NCI-H345 treated with DMSO at 0.1 percent for 48 hours (cell line): ENCODE data around the gene AFF3.
A peak's percentile ranks its signal among the peaks of the same experiment; 100 is the strongest.
"Not testable (repeated sequence)": the region's sequence is repeated elsewhere in the genome, so short reads cannot be mapped to it uniquely, and the experiment has no call there.

Source experiments
- DNase-seq: peaks from one replicate; lab custom pipeline; 2025; ENCODE audit not compliant: unreplicated experiment; lab: John Stamatoyannopoulos, UW

AFF3 gene

GRCh38 chr2:100108648-100109020, 33.8 kb downstream of the AFF3 start:
- not testable (repeated sequence) for DNase-seq

- no peak for DNase-seq
These were observed 34.3 kb downstream of the AFF3 start for GRCh38 chr2:100107906-100108647.

DNA sequence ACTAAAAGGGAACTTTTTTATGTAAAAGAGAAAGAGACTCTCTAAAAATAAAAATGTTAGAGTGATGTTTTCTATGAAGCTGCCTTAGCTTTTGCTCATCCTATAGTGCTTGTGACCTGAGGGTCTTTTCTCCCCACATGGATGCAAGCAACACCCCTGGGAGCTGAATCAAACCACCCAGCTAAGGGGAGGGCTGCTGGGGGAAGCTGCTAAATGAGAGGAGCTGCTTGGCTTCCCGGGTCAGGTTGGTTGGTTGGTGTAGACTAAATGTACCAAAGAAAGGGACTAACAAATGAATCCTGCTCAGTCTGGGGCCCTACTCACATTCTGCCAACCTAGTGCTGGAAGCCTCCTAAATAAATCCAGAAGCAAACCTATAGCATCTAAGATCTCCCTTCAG, 35.0 kb downstream of the AFF3 start:
- DNase-seq = no peak

GRCh38 chr2:100106460-100106859, 35.9 kb downstream of the AFF3 start:
- DNase-seq = peak; percentile 50

DNA sequence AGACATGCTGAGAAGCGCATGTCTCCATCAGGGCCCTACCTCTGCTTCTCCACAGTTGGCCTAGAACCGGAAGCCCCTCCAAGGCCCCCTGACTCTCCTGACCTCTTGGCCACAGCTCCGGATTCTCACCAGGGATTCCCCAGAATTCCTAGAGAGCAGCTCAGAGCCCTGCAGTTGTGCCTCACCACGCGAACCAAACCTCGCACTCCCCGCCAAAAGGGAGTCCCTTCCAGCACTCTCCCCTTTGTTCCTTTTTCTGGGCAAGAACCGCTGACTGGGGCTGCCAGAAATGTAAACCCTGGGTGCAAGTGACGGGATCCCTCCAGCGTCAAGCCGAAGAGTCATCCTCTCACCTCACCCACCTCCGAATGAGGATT, 36.7 kb downstream of the AFF3 start:
- no peak for DNase-seq

GRCh38 chr2:100104718-100105677, 37.4 kb downstream of the AFF3 start:
- DNase-seq = peak; percentile 5

DNA sequence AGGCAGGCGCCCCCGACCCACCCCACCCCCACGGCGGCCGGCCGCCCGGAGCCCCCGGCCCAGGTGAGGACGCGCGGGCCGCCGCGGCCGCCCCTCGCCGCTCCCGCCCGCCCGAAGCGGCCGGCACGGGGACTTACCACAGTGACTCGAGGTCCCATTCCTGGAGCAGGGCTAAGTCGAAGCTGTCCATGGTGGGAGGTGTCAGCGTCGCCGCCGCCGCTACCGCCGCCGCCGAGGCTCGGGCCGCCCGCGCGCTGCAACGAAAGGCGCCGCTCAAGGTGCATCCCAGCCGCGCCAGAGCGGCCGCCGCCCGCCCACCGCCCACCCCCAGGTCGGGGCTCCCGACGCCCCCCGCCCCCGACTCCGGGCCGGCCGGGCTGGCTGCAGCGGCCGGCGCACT, 38.1 kb downstream of the AFF3 start:
- DNase-seq = not testable (repeated sequence)

- DNase-seq = not testable (repeated sequence)
These were observed 38.7 kb downstream of the AFF3 start for GRCh38 chr2:100103527-100104252.

DNA sequence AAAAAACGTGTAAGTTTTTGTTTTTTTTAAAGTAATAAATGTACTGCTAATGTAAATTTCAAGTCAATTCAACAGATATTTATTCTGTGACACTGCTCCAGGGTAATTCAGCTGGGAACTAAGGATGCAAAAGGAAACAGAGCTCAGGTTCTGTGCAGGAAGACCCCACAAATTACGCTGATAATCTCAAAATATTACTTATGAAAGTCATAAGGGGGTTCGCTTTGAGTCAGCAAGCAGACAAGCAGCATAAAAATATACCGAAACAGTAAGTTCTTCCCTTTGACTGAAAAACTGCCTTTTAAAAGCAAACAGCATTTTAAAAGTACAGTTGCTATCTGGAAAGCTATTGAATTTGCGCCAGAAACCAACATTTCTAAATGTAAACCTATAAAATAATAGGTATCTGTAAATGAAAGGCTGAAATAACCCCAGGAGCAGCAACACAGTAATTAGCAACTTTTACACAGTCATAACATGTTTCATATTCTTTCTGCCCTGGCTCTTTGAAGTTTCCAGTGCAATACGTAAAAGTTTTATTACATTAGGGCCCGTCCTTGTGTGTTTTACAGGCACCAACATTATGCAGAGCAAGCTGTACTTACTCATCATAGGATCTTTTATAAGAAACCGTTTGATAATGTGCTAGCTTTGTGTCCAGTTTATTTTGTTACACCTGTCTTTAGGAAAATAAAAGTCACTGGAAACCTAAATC, 39.8 kb downstream of the AFF3 start:
- not testable (repeated sequence) for DNase-seq

DNA sequence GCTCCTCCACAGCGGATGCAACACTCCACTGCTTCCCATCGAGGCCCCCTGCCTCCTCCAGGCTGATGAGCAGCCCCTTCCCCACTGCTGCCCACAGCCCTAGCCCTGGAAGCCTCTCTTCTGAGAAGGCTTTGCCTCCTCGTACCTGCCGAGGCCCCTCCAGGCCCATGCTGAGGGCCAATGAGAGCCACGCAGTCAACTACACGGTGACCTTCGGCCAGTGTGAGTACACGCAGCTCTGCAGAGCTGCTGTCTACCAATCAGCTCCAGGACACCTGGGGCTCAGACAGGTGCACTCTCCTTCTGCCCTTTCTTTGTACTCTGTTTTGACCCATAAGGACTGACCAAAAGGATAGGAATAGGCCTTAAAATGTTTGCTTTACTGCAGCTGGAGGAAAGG, 43.5 kb downstream of the AFF3 start:
- DNase-seq = not testable (repeated sequence)

DNA sequence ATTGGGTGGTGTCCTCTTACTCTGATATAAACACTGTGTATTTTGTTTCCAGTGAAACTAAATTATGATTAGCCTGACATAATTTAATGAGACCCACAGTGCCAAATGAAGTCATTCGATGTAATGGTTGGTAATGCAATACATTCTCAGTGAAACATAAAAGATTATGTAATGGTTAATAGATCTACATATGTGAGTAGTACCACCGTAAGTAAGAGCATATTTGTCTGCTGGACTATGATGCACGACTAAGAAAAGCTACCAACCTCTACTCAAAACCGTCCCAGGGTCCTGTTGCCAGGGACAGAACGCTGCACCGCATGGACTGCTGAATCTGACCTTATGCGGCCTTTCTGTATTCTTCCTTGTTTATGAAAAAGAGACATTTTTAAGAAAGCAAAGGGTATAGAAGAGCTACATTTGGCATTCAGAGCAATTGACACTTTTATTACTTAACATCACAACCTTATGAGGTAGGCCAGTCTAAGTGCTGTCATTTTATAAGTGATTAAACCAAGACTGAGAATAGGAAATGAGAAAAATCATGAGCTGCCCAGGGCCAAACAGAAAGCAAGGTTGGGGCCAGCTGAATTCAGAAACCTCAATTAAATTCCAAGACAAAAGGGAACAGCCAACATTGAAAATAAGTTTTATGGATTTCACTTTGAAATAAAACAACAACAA, 44.6 kb downstream of the AFF3 start:
- not testable (repeated sequence) for DNase-seq

GRCh38 chr2:100095845-100096244, 46.5 kb downstream of the AFF3 start:
- not testable (repeated sequence) for DNase-seq

GRCh38 chr2:100091807-100092206, 50.6 kb downstream of the AFF3 start:
- not testable (repeated sequence) for DNase-seq

- not testable (repeated sequence) for DNase-seq
These were observed 56.6 kb downstream of the AFF3 start for GRCh38 chr2:100085744-100086143.

GRCh38 chr2:100083421-100084216, 58.8 kb downstream of the AFF3 start:
- DNase-seq = not testable (repeated sequence)

DNA sequence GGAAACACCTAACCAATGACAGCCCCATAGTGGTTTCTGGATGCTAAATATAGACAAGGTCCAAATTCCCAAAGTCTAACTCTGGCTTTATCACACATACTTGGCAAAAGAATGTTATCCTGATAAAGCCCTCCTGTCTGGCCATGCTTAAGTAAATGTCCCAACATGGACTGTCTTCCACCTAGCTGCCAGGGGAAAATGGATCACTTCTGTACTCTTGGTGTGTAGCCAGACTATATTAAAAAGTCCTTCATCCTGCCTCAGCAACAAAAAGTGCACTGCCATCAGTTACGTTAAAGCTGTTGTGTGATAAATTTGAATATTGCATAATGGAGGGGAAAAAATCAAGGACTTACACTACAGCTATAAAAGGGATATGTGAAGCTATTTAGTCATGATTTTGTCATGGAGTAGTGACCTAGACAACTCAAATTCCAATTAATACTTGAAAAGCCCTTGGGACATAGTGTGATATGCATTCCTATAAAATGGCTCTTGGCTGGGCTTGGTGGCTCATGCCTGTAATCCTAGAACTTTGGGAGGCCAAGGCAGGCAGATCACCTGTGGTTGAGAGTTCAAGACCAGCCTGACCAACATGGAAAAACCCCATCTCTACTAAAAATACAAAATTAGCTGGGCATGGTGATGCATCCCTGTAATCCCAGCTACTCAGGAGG, 60.0 kb downstream of the AFF3 start:
- DNase-seq = not testable (repeated sequence)

DNA sequence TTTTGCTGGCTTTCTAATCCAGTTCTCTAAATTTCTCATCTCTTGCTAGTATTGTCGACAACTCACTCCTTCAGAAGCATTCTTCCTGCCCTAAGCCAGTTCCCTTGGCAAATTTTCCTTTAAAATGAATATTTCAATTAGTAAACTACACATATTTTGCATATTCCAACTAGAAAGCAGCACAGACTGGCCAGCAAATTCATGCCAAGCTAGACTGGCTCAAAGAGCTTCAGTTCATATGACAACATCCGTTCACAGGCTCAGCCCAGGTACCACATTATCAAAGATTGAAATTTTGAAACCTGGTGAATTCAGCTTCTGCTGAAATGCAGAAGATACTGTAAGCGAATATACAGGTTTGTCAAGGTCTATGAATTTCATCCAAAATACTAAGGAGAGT, 64.5 kb downstream of the AFF3 start:
- DNase-seq = no peak

- no peak for DNase-seq
These were observed 64.9 kb downstream of the AFF3 start for GRCh38 chr2:100077456-100077855.

DNA sequence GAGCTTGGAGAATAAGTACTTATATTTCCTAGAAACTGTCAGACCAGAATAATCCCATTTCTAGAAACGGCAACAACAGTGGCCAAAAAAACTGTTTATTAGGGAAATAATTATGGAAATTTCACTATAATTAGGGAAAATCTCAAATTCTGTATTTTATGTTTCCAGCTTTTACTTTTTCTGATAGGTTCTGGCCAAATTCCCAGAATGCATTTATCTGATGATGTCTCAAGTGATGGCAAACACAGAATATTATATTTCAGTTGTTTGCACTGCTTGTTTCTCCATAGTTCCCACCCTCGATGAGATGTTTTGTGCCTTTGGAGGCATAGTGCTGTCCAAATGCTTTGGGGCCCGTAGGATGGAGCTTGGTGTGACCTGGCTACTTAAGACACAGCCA, 66.9 kb downstream of the AFF3 start:
- DNase-seq = no peak
